Sigmoid colon (tissue), 4 donors: ENCODE results near the gene CFTR.

Source experiments
- EP300 ChIP-seq, 4 donors: sonication (generic); formaldehyde crosslinking; IDR thresholded peaks; one replicate each; pipeline ENCODE4 v1.6.1; 2017; ENCODE audit warnings: antibody characterized with exemption in 4 of 4
- POLR2A ChIP-seq, 2 donors: fragments of 450-650 bp; IDR thresholded peaks; one replicate each; pipeline ENCODE4 v1.6.1; 2016; ENCODE audit warnings: antibody characterized with exemption in 2 of 2, mild to moderate bottlenecking in 2 of 2, moderate library complexity in 2 of 2
- POLR2AphosphoS5 ChIP-seq, 4 donors: sonication (generic); formaldehyde crosslinking; IDR thresholded peaks; one replicate each; pipeline ENCODE4 v1.6.1; 2017; ENCODE audit warnings: antibody characterized with exemption in 4 of 4
- TF ChIP-seq, protein P1 (sequence below), 4 experiments: fragments of 450-650 bp in 3 of 4; fragments of 200-600 bp in 1 of 4; IDR thresholded peaks; one replicate each; pipeline ENCODE4 v1.5.1; 2016 to 2019; ENCODE audit warnings: antibody characterized with exemption in 4 of 4, mild to moderate bottlenecking in 3 of 4, moderate library complexity in 2 of 4

DNA sequence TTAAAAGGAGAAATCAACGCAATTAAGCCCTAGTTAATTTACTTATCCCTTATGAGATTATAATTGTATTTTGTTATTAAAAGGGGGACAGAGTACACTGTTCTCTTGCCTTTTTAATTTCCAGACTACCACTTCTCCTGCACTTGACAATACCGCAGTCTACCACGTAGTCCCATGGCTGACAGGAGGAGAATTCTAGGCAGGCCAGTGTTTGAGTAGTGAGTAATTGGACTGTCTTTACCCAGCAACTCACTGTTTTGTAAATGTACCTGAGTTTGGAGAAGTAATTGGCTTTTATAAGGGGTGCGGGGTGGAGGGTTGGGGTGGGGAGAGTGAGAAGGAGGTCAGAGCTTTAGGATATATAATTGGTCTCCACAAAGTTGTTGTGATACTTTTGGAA lies 85.4 kb downstream of the CFTR start:
- no peak for TF ChIP-seq POLR2AphosphoS5 (IDR thresholded peaks at IDR 0.05)
- TF ChIP-seq, protein P1, sequence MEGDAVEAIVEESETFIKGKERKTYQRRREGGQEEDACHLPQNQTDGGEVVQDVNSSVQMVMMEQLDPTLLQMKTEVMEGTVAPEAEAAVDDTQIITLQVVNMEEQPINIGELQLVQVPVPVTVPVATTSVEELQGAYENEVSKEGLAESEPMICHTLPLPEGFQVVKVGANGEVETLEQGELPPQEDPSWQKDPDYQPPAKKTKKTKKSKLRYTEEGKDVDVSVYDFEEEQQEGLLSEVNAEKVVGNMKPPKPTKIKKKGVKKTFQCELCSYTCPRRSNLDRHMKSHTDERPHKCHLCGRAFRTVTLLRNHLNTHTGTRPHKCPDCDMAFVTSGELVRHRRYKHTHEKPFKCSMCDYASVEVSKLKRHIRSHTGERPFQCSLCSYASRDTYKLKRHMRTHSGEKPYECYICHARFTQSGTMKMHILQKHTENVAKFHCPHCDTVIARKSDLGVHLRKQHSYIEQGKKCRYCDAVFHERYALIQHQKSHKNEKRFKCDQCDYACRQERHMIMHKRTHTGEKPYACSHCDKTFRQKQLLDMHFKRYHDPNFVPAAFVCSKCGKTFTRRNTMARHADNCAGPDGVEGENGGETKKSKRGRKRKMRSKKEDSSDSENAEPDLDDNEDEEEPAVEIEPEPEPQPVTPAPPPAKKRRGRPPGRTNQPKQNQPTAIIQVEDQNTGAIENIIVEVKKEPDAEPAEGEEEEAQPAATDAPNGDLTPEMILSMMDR (IDR thresholded peaks at IDR 0.05): no peak
- no peak for TF ChIP-seq EP300 (IDR thresholded peaks at IDR 0.05)
- no peak for TF ChIP-seq POLR2A (IDR thresholded peaks at IDR 0.05)
